ENCODE data around the gene KRCC1. TPM values are rescaled to one million over a fixed set of nuclear protein-coding genes. Genes with fewer than 3 reads are reported as not detected.
A peak's percentile ranks its signal among the peaks of the same experiment; 100 is the strongest.

The KRCC1 gene
- total and polyA plus RNA-seq, 9 of the 15 experiments (the other 6 are each of a cell fraction or from before 2014, with no cell fraction given) = 1.9 to 6.0 (median 2.2) TPM

- TF ChIP-seq HMBOX1 (IDR thresholded peaks at IDR 0.05) (peak; percentile 54), SOX6 (IDR thresholded peaks at IDR 0.05) (peak; percentile 43; the same call in 1 of the 2 replicates), SIN3A (IDR thresholded peaks at IDR 0.05; ENCODE audit: borderline replicate concordance in 2 of 2, control insufficient read depth in 1 of 2, low read depth in 2 of 2, low read length in 2 of 2) (peak; percentile 94 to 98; a peak in 3 of 4 replicates), ARNT (IDR thresholded peaks at IDR 0.05) (peak; percentile 76 to 90; a peak in 3 of 4 replicates), ZNF707 (CRISPR knock-in tag; conservative IDR thresholded peaks at IDR 0.05) (no peak), ZNF668 (CRISPR knock-in tag; IDR thresholded peaks at IDR 0.05) (no peak), ZKSCAN3 (CRISPR knock-in tag; IDR thresholded peaks at IDR 0.05) (no peak), CXXC5 (CRISPR knock-in tag; IDR thresholded peaks at IDR 0.05) (peak; percentile 77), SMARCE1 (IDR thresholded peaks at IDR 0.05) (no peak), TFAP4 (CRISPR knock-in tag; IDR thresholded peaks at IDR 0.05; ENCODE audit: borderline replicate concordance) (peak; percentile 56; the same call in 1 of the 2 replicates), ZBTB34 (CRISPR knock-in tag; IDR thresholded peaks at IDR 0.05) (peak; percentile 69; the same call in 1 of the 2 replicates), ERF (CRISPR knock-in tag; IDR thresholded peaks at IDR 0.05) (peak; percentile 99), RHOXF2B (CRISPR knock-in tag; conservative IDR thresholded peaks at IDR 0.05) (peak; percentile 86; the same call in 1 of the 2 replicates), KHSRP (IDR thresholded peaks at IDR 0.05) (peak; percentile 94), SMC3 (conservative IDR thresholded peaks at IDR 0.05; ENCODE audit: insufficient read depth, low read depth, low read length) (no peak), SPI1 (IDR thresholded peaks at IDR 0.05; ENCODE audit: borderline replicate concordance, low read depth, low read length) (no peak), ETV1 (tag; conservative IDR thresholded peaks at IDR 0.05; ENCODE audit: low read depth) (peak; percentile 37; the same call in 1 of the 2 replicates), PHTF2 (CRISPR knock-in tag; IDR thresholded peaks at IDR 0.05) (0 out of 2 replicates have a peak, but pooled peaks have one; percentile 78), PBX2 (CRISPR knock-in tag; IDR thresholded peaks at IDR 0.05; ENCODE audit: low read depth) (no peak), PBX2 (tag; conservative IDR thresholded peaks at IDR 0.05; ENCODE audit: low read depth) (peak; percentile 57), RBM39 (optimal IDR thresholded peaks at IDR 0.05; ENCODE audit: low read depth, low read length) (no peak), HDAC8 (tag; IDR thresholded peaks at IDR 0.05) (no peak), ZEB2 (IDR thresholded peaks at IDR 0.05) (peak; percentile 53), CSDE1 (IDR thresholded peaks at IDR 0.05) (peak in 1 of 2 experiments; percentile 97; a peak in 2 of 4 replicates)
Measured at GRCh38 chr2:88016086-88016959, 39.3 kb downstream of the KRCC1 start, which contains the start of gene RNU2-63P (continued).
